WTC11 (cell line): ENCODE measurements around the gene GNG10. TPM values are rescaled to one million over a fixed set of nuclear protein-coding genes. Genes with fewer than 3 reads are reported as not detected.

Experiments
- ATAC-seq: fragments of 200-7000 bp; cut with Tn5 transposase; 2 replicates; pipeline ENCODE4 v1.10.0; 2021; ENCODE audit warnings: mild to moderate bottlenecking, moderate library complexity
- CTCF ChIA-PET: fragments of 300-600 bp; sonication (Branson Sonifier 250); formaldehyde crosslinking; loops from one replicate; lab custom pipeline; 2021; ENCODE audit warnings: antibody characterized with exemption; lab: Charles Lee
- POLR2A ChIA-PET: fragments of 350-600 bp; sonication (Branson Sonifier 250); formaldehyde crosslinking; loops from one replicate; lab custom pipeline; 2021; ENCODE audit warnings: antibody characterized with exemption; lab: Charles Lee
- DNase-seq: peaks from one replicate; pipeline ENCODE4 v3.0.0; 2021; ENCODE audit warnings: low spot score
- H3K27ac Mint-ChIP-seq: 2 replicates; pipeline ENCODE4 v1.8.0; 2021; ENCODE audit warnings: mixed read lengths
- H3K27me3 Mint-ChIP-seq: 2 replicates; pipeline ENCODE4 v1.8.0; 2021; ENCODE audit warnings: low read depth, mild to moderate bottlenecking, moderate library complexity, mixed read lengths
- H3K36me3 Mint-ChIP-seq: 2 replicates; pipeline ENCODE4 v1.8.0; 2021; ENCODE audit warnings: mixed read lengths
- H3K4me1 Mint-ChIP-seq: 2 replicates; pipeline ENCODE4 v1.8.0; 2022; ENCODE audit warnings: mixed read lengths
- H3K4me3 Mint-ChIP-seq: 2 replicates; pipeline ENCODE4 v1.8.0; 2021; ENCODE audit warnings: mild to moderate bottlenecking, moderate library complexity, mixed read lengths
- H3K9me3 Mint-ChIP-seq: 2 replicates; pipeline ENCODE4 v1.8.0; 2021; ENCODE audit warnings: mixed read lengths
- CDX4 ChIP-seq: fragments of 250-450 bp; sonication (Bioruptor Pico); IDR thresholded peaks from 2 replicates; pipeline ENCODE4 v1.9.0; 2021; ENCODE audit warnings: moderate library complexity, mild to moderate bottlenecking, inconsistent platforms, borderline replicate concordance
- E2F1 ChIP-seq: sonication (generic); formaldehyde crosslinking; IDR thresholded peaks from 2 replicates; pipeline ENCODE4 v1.8.0; 2022; ENCODE audit warnings: mild to moderate bottlenecking, missing genetic modification reagents
- FOXP4 ChIP-seq: sonication (generic); formaldehyde crosslinking; IDR thresholded peaks from 2 replicates; pipeline ENCODE4 v1.8.0; 2022; ENCODE audit warnings: mild to moderate bottlenecking, missing genetic modification reagents
- GABPB1 ChIP-seq: sonication (generic); formaldehyde crosslinking; IDR thresholded peaks from 2 replicates; pipeline ENCODE4 v1.8.1; 2023; ENCODE audit warnings: mild to moderate bottlenecking, missing genetic modification reagents
- GRHL2 ChIP-seq: fragments of 250-450 bp; sonication (Bioruptor Pico); IDR thresholded peaks from 2 replicates; pipeline ENCODE4 v1.8.0; 2022; ENCODE audit warnings: mild to moderate bottlenecking, moderate library complexity; ENCODE audit not compliant: insufficient replicate concordance, severe bottlenecking
- HMGXB4 ChIP-seq: sonication (generic); formaldehyde crosslinking; IDR thresholded peaks from 2 replicates; pipeline ENCODE4 v1.8.1; 2023; ENCODE audit warnings: mild to moderate bottlenecking, moderate library complexity, missing genetic modification reagents
- IRF2 ChIP-seq: sonication (generic); formaldehyde crosslinking; IDR thresholded peaks from 2 replicates; pipeline ENCODE4 v1.8.0; 2022; ENCODE audit warnings: low read depth, missing genetic modification reagents, borderline replicate concordance
- JAZF1 ChIP-seq: fragments of 250-450 bp; sonication (Bioruptor Pico); IDR thresholded peaks from 2 replicates; pipeline ENCODE4 v1.9.0; 2021; ENCODE audit warnings: moderate library complexity, mild to moderate bottlenecking, inconsistent platforms
- MAX ChIP-seq: sonication (generic); formaldehyde crosslinking; IDR thresholded peaks from 2 replicates; pipeline ENCODE4 v1.8.0; 2022; ENCODE audit warnings: mild to moderate bottlenecking, missing genetic modification reagents
- MYBL2 ChIP-seq: sonication (generic); formaldehyde crosslinking; IDR thresholded peaks from 2 replicates; pipeline ENCODE4 v1.8.1; 2023; ENCODE audit warnings: mild to moderate bottlenecking, moderate library complexity, missing genetic modification reagents
- NR1H2 ChIP-seq: sonication (generic); formaldehyde crosslinking; IDR thresholded peaks from 2 replicates; pipeline ENCODE4 v1.9.0; 2021; ENCODE audit warnings: mild to moderate bottlenecking, moderate library complexity, missing genetic modification reagents
- NR2C2 ChIP-seq: sonication (generic); formaldehyde crosslinking; IDR thresholded peaks from 2 replicates; pipeline ENCODE4 v1.8.0; 2022; ENCODE audit warnings: mild to moderate bottlenecking, missing genetic modification reagents
- SMAD4 ChIP-seq: sonication (generic); formaldehyde crosslinking; IDR thresholded peaks from 2 replicates; pipeline ENCODE4 v1.8.0; 2022; ENCODE audit warnings: mild to moderate bottlenecking, missing genetic modification reagents
- SP1 ChIP-seq: sonication (generic); formaldehyde crosslinking; conservative IDR thresholded peaks from 2 replicates; pipeline ENCODE4 v1.8.1; 2022; ENCODE audit warnings: missing genetic modification reagents
- USF1 ChIP-seq: sonication (generic); formaldehyde crosslinking; IDR thresholded peaks from 2 replicates; pipeline ENCODE4 v1.8.0; 2022; ENCODE audit warnings: mild to moderate bottlenecking, missing genetic modification reagents
- ZBTB21 ChIP-seq: sonication (generic); formaldehyde crosslinking; IDR thresholded peaks from 2 replicates; pipeline ENCODE4 v1.8.1; 2023; ENCODE audit warnings: mild to moderate bottlenecking, missing genetic modification reagents, borderline replicate concordance
- ZMAT4 ChIP-seq: fragments of 250-450 bp; sonication (Bioruptor Pico); IDR thresholded peaks from 2 replicates; pipeline ENCODE4 v1.9.0; 2021; ENCODE audit warnings: mild to moderate bottlenecking
- ZNF423 ChIP-seq: fragments of 250-450 bp; sonication (Bioruptor Pico); IDR thresholded peaks from 2 replicates; pipeline ENCODE4 v2.1.2; 2022; ENCODE audit warnings: mild to moderate bottlenecking, moderate library complexity
- ZNF532 ChIP-seq: fragments of 250-450 bp; sonication (Bioruptor Pico); IDR thresholded peaks from 2 replicates; pipeline ENCODE4 v1.9.0; 2021; ENCODE audit warnings: mild to moderate bottlenecking, borderline replicate concordance
- total RNA-seq: library from RNA; stranded (reverse); gene quantifications from 3 replicates; pipeline ENCODE4 v1.2.3, GENCODE V29; 2021

The GNG10 gene
- total RNA-seq, 1 experiment from 2014 or later, result 17.2 TPM

- ATAC-seq (no peak), DNase-seq (no peak)
- Mint-ChIP-seq H3K9me3 (no peaks in the 10 kb centered on the region), H3K36me3 (peaks cover 14% of the 10 kb centered on the region), H3K27me3 (peaks cover 13% of the 10 kb centered on the region), H3K4me1 (peaks cover 18% of the 10 kb centered on the region), H3K27ac (peak overlapping the region; percentile 76), H3K4me3 (peak overlapping the region; percentile 94)
- ChIA-PET CTCF (interaction anchor here (1.6 to 2.2 kb wide), 2 partner anchors 41 to 64 kb away, joined by 5 to 8 read pairs; no protein-coding TSS in a partner anchor), POLR2A (interaction anchor here (0.5 to 2.4 kb wide), 2 partner anchors 31 to 306 kb away, joined by 4 to 11 read pairs; partner anchors contain the start of gene DNAJC25)
- no peak for TF ChIP-seq GRHL2
These were observed 1.3 kb downstream of the GNG10 start for GRCh38 chr9:111662576-111663300.

- H3K27me3 Mint-ChIP-seq, result peaks cover 13% of the 10 kb centered on the region
- H3K4me3 Mint-ChIP-seq, result peak overlapping the region; percentile 94; the same call in 1 of the 2 replicates
- ATAC-seq (peak; percentile 70), DNase-seq (peak; percentile 48)
- no peaks in the 10 kb centered on the region for H3K9me3 Mint-ChIP-seq
- H3K4me1 Mint-ChIP-seq, result peaks cover 18% of the 10 kb centered on the region
- no peak for TF ChIP-seq MAX (CRISPR knock-in tag)
- TF ChIP-seq NR2C2 (CRISPR knock-in tag), result no peak
- no peak for TF ChIP-seq ZMAT4 (CRISPR knock-in tag)
- TF ChIP-seq SMAD4, result no peak
- no peak for TF ChIP-seq GABPB1
- TF ChIP-seq MYBL2 (CRISPR knock-in tag), result no peak
- TF ChIP-seq IRF2 (CRISPR knock-in tag), result no peak
- TF ChIP-seq ZNF423 (CRISPR knock-in tag), result no peak
- TF ChIP-seq CDX4 (CRISPR knock-in tag), result no peak
- TF ChIP-seq NR1H2 (CRISPR knock-in tag), result no peak
- TF ChIP-seq HMGXB4 (CRISPR knock-in tag), result no peak
- no peak for TF ChIP-seq ZBTB21 (CRISPR knock-in tag)
- TF ChIP-seq FOXP4 (CRISPR knock-in tag), result no peak
- ChIA-PET POLR2A (interaction anchor here (2.4 kb wide), 1 partner anchor 32 kb away, joined by 11 read pairs; the partner anchor contains the start of gene DNAJC25), CTCF (interaction anchor here (0.7 kb wide), 2 partner anchors 192 to 429 kb away, joined by 3 read pairs; no protein-coding TSS in a partner anchor)
- peaks cover 15% of the 10 kb centered on the region for H3K36me3 Mint-ChIP-seq
- peak overlapping the region; percentile 76 for H3K27ac Mint-ChIP-seq
These were observed 2.0 kb downstream of the GNG10 start for GRCh38 chr9:111663301-111663823.

GRCh38 chr9:111668026-111668573 lies 6.7 kb downstream of the GNG10 start:
- POLR2A ChIA-PET, result no interaction called here
- H3K4me1 Mint-ChIP-seq, result peaks cover 6% of the 10 kb centered on the region
- ATAC-seq (no peak), DNase-seq (no peak)
- H3K27ac Mint-ChIP-seq, result no peak overlapping the region
- no peak overlapping the region for H3K4me3 Mint-ChIP-seq
- CTCF ChIA-PET, result no interaction called here
- peaks cover 22% of the 10 kb centered on the region for H3K36me3 Mint-ChIP-seq
- H3K27me3 Mint-ChIP-seq, result no peaks in the 10 kb centered on the region
- no peaks in the 10 kb centered on the region for H3K9me3 Mint-ChIP-seq
- no peak for TF ChIP-seq JAZF1 (CRISPR knock-in tag)
- no peak for TF ChIP-seq USF1
- TF ChIP-seq SP1 (CRISPR knock-in tag), result no peak
- no peak for TF ChIP-seq E2F1
- TF ChIP-seq ZNF532, result no peak
